ENCODE data around the gene EPS8. TPM values are rescaled to one million over a fixed set of nuclear protein-coding genes. Genes with fewer than 3 reads are reported as not detected.
"Not testable (repeated sequence)": the region's sequence is repeated elsewhere in the genome, so short reads cannot be mapped to it uniquely, and the experiment has no call there.

EPS8 gene
- total RNA-seq, 1 experiment from 2014 or later, result 7.5 TPM

DNA sequence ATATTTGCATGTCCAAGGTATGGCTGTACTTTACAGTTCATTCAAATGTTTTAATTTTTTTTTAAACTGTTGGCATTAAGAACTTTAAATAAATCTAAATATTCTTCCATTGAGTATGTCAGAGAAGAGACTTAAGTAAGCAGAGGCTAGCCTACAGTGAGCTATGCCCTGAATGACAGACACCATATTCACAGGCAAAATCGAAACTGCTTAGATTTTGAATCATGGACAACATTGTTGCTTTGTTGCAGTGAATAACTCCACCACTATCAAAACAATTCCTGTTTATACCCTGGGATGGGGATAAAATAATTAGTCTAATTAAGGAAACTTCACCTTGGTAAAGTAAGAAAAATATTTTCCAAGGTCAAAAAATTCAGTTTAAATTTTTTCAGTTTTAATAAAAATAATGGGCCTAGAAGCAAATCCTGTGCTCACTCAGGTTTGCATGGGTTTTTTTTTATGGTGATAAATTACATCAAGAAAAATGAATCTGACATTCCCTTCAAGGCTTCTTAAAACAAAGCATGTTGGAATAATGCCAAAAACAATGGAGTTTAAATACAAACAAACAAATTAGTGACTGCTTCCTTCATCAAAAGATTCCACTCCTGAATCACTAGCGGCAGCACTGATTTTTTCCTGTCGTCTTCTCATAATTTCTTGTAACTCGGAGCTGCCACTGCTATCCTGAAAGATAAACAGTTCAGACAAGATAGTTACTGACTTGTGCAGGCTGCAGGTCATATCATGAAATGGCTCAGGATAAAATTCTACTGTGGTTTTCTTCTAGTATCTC, 168.2 kb downstream of the EPS8 start:
- Mint-ChIP-seq H3K4me1 (no peaks in the 10 kb centered on the region), H3K27ac (no peak overlapping the region), H3K36me3 (peaks cover 11% of the 10 kb centered on the region), H3K4me3 (no peak overlapping the region), H3K27me3 (ENCODE audit: low read depth) (no peaks in the 10 kb centered on the region), H3K9me3 (peaks cover 15% of the 10 kb centered on the region)
- CTCF ChIA-PET, result interaction anchor here (1.3 kb wide), 1 partner anchor 36 kb away, joined by 3 read pairs; no protein-coding TSS in a partner anchor
- POLR2A ChIA-PET, result no interaction called here
- TF ChIP-seq ETV6 (CRISPR knock-in tag; IDR thresholded peaks at IDR 0.05) (no peak), NFATC4 (CRISPR knock-in tag; IDR thresholded peaks at IDR 0.05) (no peak), MAX (CRISPR knock-in tag; IDR thresholded peaks at IDR 0.05) (no peak), NR3C1 (CRISPR knock-in tag; conservative IDR thresholded peaks at IDR 0.05; ENCODE audit: low read depth) (no peak), ELF4 (CRISPR knock-in tag; IDR thresholded peaks at IDR 0.05; ENCODE audit: low read depth) (no peak), NR1H2 (CRISPR knock-in tag; IDR thresholded peaks at IDR 0.05) (no peak), ZNF317 (CRISPR knock-in tag; IDR thresholded peaks at IDR 0.05; ENCODE audit: borderline replicate concordance, low read depth) (no peak), HMGXB4 (CRISPR knock-in tag; IDR thresholded peaks at IDR 0.05) (no peak), NR2C2 (CRISPR knock-in tag; IDR thresholded peaks at IDR 0.05) (no peak), FOXJ3 (CRISPR knock-in tag; IDR thresholded peaks at IDR 0.05; ENCODE audit: borderline replicate concordance) (no peak), ZNF281 (CRISPR knock-in tag; IDR thresholded peaks at IDR 0.05) (no peak), GABPB1 (CRISPR knock-in tag; IDR thresholded peaks at IDR 0.05) (no peak), PRDM15 (CRISPR knock-in tag; IDR thresholded peaks at IDR 0.05) (no peak), PREB (CRISPR knock-in tag; IDR thresholded peaks at IDR 0.05; ENCODE audit: borderline replicate concordance) (no peak), FOXP1 (CRISPR knock-in tag; IDR thresholded peaks at IDR 0.05; ENCODE audit: borderline replicate concordance) (no peak)
- TF ChIP-seq, protein P1, sequence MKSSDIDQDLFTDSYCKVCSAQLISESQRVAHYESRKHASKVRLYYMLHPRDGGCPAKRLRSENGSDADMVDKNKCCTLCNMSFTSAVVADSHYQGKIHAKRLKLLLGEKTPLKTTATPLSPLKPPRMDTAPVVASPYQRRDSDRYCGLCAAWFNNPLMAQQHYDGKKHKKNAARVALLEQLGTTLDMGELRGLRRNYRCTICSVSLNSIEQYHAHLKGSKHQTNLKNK (CRISPR knock-in tag; IDR thresholded peaks at IDR 0.05), result no peak
- no peak for ATAC-seq
- no peak for DNase-seq (ENCODE audit: low spot score)

DNA sequence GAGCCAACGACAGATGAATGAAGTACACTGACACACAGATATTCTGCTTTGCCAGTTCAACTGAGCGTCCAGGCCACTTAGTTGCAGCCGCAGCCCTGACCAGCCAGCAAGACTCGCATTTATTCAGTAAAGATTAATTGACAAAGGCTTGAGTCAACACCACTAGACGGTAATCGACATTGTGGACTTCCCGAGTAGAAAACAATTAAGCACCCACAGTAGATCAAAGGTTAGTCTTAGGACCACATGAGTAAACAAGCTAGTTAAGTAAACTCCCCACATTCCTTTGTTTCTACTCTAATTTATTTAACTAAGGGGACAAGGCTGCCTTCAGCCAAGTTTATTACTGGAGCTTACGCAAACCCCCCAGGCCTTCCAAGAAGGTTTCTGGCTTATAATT, 172.7 kb downstream of the EPS8 start:
- H3K27ac Mint-ChIP-seq; DNase-seq (ENCODE audit: low spot score); CTCF ChIA-PET; H3K4me1 Mint-ChIP-seq; ATAC-seq; H3K27me3 Mint-ChIP-seq (ENCODE audit: low read depth); H3K4me3 Mint-ChIP-seq: not testable (repeated sequence)
- POLR2A ChIA-PET, result interaction anchor here (0.6 kb wide), 1 partner anchor 943 kb away, joined by 3 read pairs; no protein-coding TSS in a partner anchor
- H3K36me3 Mint-ChIP-seq, result peaks cover 24% of the 10 kb centered on the region
- peaks cover 51% of the 10 kb centered on the region for H3K9me3 Mint-ChIP-seq
